Activated CD4-positive, alpha-beta T cell treated with anti-CD3 and anti-CD28 coated beads, Interleukin-2, amount 10 ng/mL, durations not matched to agents 7 days and 5 days (primary cell): Measurements from ENCODE around the gene UCN2. TPM values are rescaled to one million over a fixed set of nuclear protein-coding genes. Genes with fewer than 3 reads are reported as not detected.
"Not testable (repeated sequence)": the region's sequence is repeated elsewhere in the genome, so short reads cannot be mapped to it uniquely, and the experiment has no call there.

Experiments used
- CTCF ChIA-PET: fragments of 350-600 bp; sonication (Branson Sonifier 250); formaldehyde crosslinking; loops from one replicate; lab custom pipeline; 2021; ENCODE audit warnings: antibody characterized with exemption; lab: Charles Lee
- POLR2A ChIA-PET: fragments of 350-600 bp; sonication (Branson Sonifier 250); formaldehyde crosslinking; loops from one replicate; lab custom pipeline; 2021; ENCODE audit warnings: antibody characterized with exemption; lab: Charles Lee
- DNase-seq: peaks from one replicate; pipeline ENCODE4 v3.0.0-alpha.2; 2020
- H3K27ac Mint-ChIP-seq: one replicate; pipeline ENCODE4 v1.8.0; 2021; ENCODE audit warnings: mild to moderate bottlenecking, moderate library complexity, mixed read lengths
- H3K27me3 Mint-ChIP-seq: one replicate; pipeline ENCODE4 v1.8.0; 2021; ENCODE audit warnings: mixed read lengths
- H3K36me3 Mint-ChIP-seq: one replicate; pipeline ENCODE4 v1.8.0; 2021; ENCODE audit warnings: low read depth, mixed read lengths
- H3K4me1 Mint-ChIP-seq: one replicate; pipeline ENCODE4 v1.8.0; 2021; ENCODE audit warnings: mixed read lengths
- H3K4me3 Mint-ChIP-seq: one replicate; pipeline ENCODE4 v1.8.0; 2021; ENCODE audit warnings: mild to moderate bottlenecking, moderate library complexity, mixed read lengths
- H3K9me3 Mint-ChIP-seq: one replicate; pipeline ENCODE4 v1.8.0; 2021; ENCODE audit warnings: mixed read lengths
- total RNA-seq, 2 experiments: library from RNA; stranded (reverse); gene quantifications; one replicate each; pipeline ENCODE4 v1.2.3, GENCODE V29; 2021

The UCN2 gene
- total RNA-seq, 2 experiments from 2014 or later: not detected

GRCh38 chr3:48555231-48555948, 8.2 kb downstream of the UCN2 start:
- ChIA-PET CTCF (interaction anchor here (0.6 to 5.4 kb wide), 9 partner anchors 12 to 652 kb away, joined by 3 to 28 read pairs (median 4); partner anchors contain the start of genes CCDC51, SLC26A6 and TMA7), POLR2A (no interaction called here)
- Mint-ChIP-seq H3K4me3 (peak overlapping the region; percentile 78), H3K27me3 (no peaks in the 10 kb centered on the region), H3K9me3 (no peaks in the 10 kb centered on the region), H3K4me1 (peaks cover 59% of the 10 kb centered on the region), H3K27ac (peak overlapping the region; percentile 64), H3K36me3 (no peaks in the 10 kb centered on the region)
- no peak for DNase-seq

- H3K4me3 Mint-ChIP-seq: peak overlapping the region; percentile 78
- H3K4me1 Mint-ChIP-seq: peaks cover 55% of the 10 kb centered on the region
- H3K9me3 Mint-ChIP-seq: no peaks in the 10 kb centered on the region
- ChIA-PET POLR2A (no interaction called here), CTCF (interaction anchor here (0.6 to 5.4 kb wide), 9 partner anchors 10 to 153 kb away, joined by 3 to 28 read pairs (median 4); no protein-coding TSS in a partner anchor)
- peaks cover 2% of the 10 kb centered on the region for H3K36me3 Mint-ChIP-seq
- no peaks in the 10 kb centered on the region for H3K27me3 Mint-ChIP-seq
- H3K27ac Mint-ChIP-seq: no peak overlapping the region
- no peak for DNase-seq
These were observed 9.4 kb downstream of the UCN2 start for GRCh38 chr3:48553886-48554845.

GRCh38 chr3:48553361-48553760, 10.2 kb downstream of the UCN2 start:
- H3K27me3 Mint-ChIP-seq: no peaks in the 10 kb centered on the region
- no peaks in the 10 kb centered on the region for H3K9me3 Mint-ChIP-seq
- peaks cover 7% of the 10 kb centered on the region for H3K36me3 Mint-ChIP-seq
- ChIA-PET POLR2A (no interaction called here), CTCF (interaction anchor here (0.6 to 5.4 kb wide), 10 partner anchors 9 to 407 kb away, joined by 3 to 28 read pairs (median 4); no protein-coding TSS in a partner anchor)
- no peak overlapping the region for H3K4me3 Mint-ChIP-seq
- H3K27ac Mint-ChIP-seq: peak overlapping the region; percentile 2
- DNase-seq: no peak
- H3K4me1 Mint-ChIP-seq: peaks cover 55% of the 10 kb centered on the region

GRCh38 chr3:48552111-48552951, 11.2 kb downstream of the UCN2 start:
- H3K27me3 Mint-ChIP-seq: no peaks in the 10 kb centered on the region
- ChIA-PET CTCF (interaction anchor here (0.6 to 5.4 kb wide), 6 partner anchors 9 to 954 kb away, joined by 3 to 28 read pairs (median 3); no protein-coding TSS in a partner anchor), POLR2A (no interaction called here)
- H3K4me3 Mint-ChIP-seq: no peak overlapping the region
- H3K36me3 Mint-ChIP-seq: peaks cover 13% of the 10 kb centered on the region
- H3K27ac Mint-ChIP-seq: peak overlapping the region; percentile 2
- H3K9me3 Mint-ChIP-seq: no peaks in the 10 kb centered on the region
- peaks cover 54% of the 10 kb centered on the region for H3K4me1 Mint-ChIP-seq
- DNase-seq: no peak

- H3K27me3 Mint-ChIP-seq, H3K4me3 Mint-ChIP-seq, H3K27ac Mint-ChIP-seq, H3K9me3 Mint-ChIP-seq, POLR2A ChIA-PET, DNase-seq: not testable (repeated sequence)
- CTCF ChIA-PET: interaction anchor here (0.6 to 5.4 kb wide), 3 partner anchors 41 to 115 kb away, joined by 3 to 28 read pairs (median 3); no protein-coding TSS in a partner anchor
- H3K4me1 Mint-ChIP-seq: peaks cover 56% of the 10 kb centered on the region
- peaks cover 16% of the 10 kb centered on the region for H3K36me3 Mint-ChIP-seq
These were observed 11.9 kb downstream of the UCN2 start for GRCh38 chr3:48551651-48552050.

GRCh38 chr3:48548729-48549705, 14.6 kb downstream of the UCN2 start:
- peaks cover 20% of the 10 kb centered on the region for H3K36me3 Mint-ChIP-seq
- H3K27ac Mint-ChIP-seq: peak overlapping the region; percentile 62
- H3K9me3 Mint-ChIP-seq: no peaks in the 10 kb centered on the region
- DNase-seq: peak; percentile 89
- no peaks in the 10 kb centered on the region for H3K27me3 Mint-ChIP-seq
- H3K4me3 Mint-ChIP-seq: no peak overlapping the region
- ChIA-PET CTCF (interaction anchor here (0.6 to 3.4 kb wide), 21 partner anchors 8 to 355 kb away, joined by 3 to 19 read pairs (median 3); partner anchors contain the start of genes PFKFB4 and SLC26A6), POLR2A (interaction anchor here (0.5 to 0.6 kb wide), 2 partner anchors 8 to 107 kb away, joined by 3 to 5 read pairs; no protein-coding TSS in a partner anchor)
- peaks cover 45% of the 10 kb centered on the region for H3K4me1 Mint-ChIP-seq

GRCh38 chr3:48548126-48548525, 15.5 kb downstream of the UCN2 start:
- Mint-ChIP-seq H3K4me3 (no peak overlapping the region), H3K27me3 (no peaks in the 10 kb centered on the region), H3K27ac (peak overlapping the region; percentile 25), H3K9me3 (no peaks in the 10 kb centered on the region), H3K36me3 (peaks cover 22% of the 10 kb centered on the region), H3K4me1 (peaks cover 41% of the 10 kb centered on the region)
- POLR2A ChIA-PET: no interaction called here
- DNase-seq: no peak
- CTCF ChIA-PET: interaction anchor here (0.6 to 3.4 kb wide), 8 partner anchors 14 to 354 kb away, joined by 3 to 19 read pairs (median 4); no protein-coding TSS in a partner anchor

- no peak for DNase-seq
- peak overlapping the region; percentile 58 for H3K27ac Mint-ChIP-seq
- peaks cover 26% of the 10 kb centered on the region for H3K36me3 Mint-ChIP-seq
- POLR2A ChIA-PET: no interaction called here
- no peaks in the 10 kb centered on the region for H3K9me3 Mint-ChIP-seq
- H3K4me3 Mint-ChIP-seq: no peak overlapping the region
- CTCF ChIA-PET: interaction anchor here (1.1 to 1.5 kb wide), 2 partner anchors 12 to 73 kb away, joined by 3 to 4 read pairs; no protein-coding TSS in a partner anchor
- no peaks in the 10 kb centered on the region for H3K27me3 Mint-ChIP-seq
- peaks cover 47% of the 10 kb centered on the region for H3K4me1 Mint-ChIP-seq
These were observed 17.3 kb downstream of the UCN2 start for GRCh38 chr3:48546203-48546829.

GRCh38 chr3:48544141-48544540, 19.4 kb downstream of the UCN2 start:
- no peaks in the 10 kb centered on the region for H3K9me3 Mint-ChIP-seq
- peak overlapping the region; percentile 9 for H3K27ac Mint-ChIP-seq
- POLR2A ChIA-PET: no interaction called here
- no peak overlapping the region for H3K4me3 Mint-ChIP-seq
- peaks cover 26% of the 10 kb centered on the region for H3K36me3 Mint-ChIP-seq
- CTCF ChIA-PET: interaction anchor here (1.5 to 1.6 kb wide), 4 partner anchors 10 to 144 kb away, joined by 4 to 7 read pairs (median 6); partner anchors contain the start of gene SLC26A6
- H3K4me1 Mint-ChIP-seq: peaks cover 37% of the 10 kb centered on the region
- DNase-seq: no peak
- H3K27me3 Mint-ChIP-seq: no peaks in the 10 kb centered on the region

- H3K4me1 Mint-ChIP-seq: peaks cover 30% of the 10 kb centered on the region
- ChIA-PET CTCF (interaction anchor here (1.3 kb wide), 1 partner anchor 10 kb away, joined by 3 read pairs; no protein-coding TSS in a partner anchor), POLR2A (no interaction called here)
- no peaks in the 10 kb centered on the region for H3K9me3 Mint-ChIP-seq
- no peak for DNase-seq
- peak overlapping the region; percentile 7 for H3K27ac Mint-ChIP-seq
- peaks cover 22% of the 10 kb centered on the region for H3K36me3 Mint-ChIP-seq
- H3K4me3 Mint-ChIP-seq: no peak overlapping the region
- no peaks in the 10 kb centered on the region for H3K27me3 Mint-ChIP-seq
These were observed 20.2 kb downstream of the UCN2 start for GRCh38 chr3:48543271-48543866.
